GM23338 (cell line): ENCODE measurements around the gene TAGLN2. TPM values are rescaled to one million over a fixed set of nuclear protein-coding genes. Genes with fewer than 3 reads are reported as not detected.

Source experiments
- ATAC-seq: fragments of 200-7000 bp; cut with Tn5 transposase; 3 replicates; pipeline ENCODE4 v1.9.1; 2020
- DNase-seq: peaks from one replicate; pipeline ENCODE4 v3.0.0-alpha.2; 2015; ENCODE audit warnings: low spot score
- H2AFZ ChIP-seq: fragments of 200-600 bp; sonication (generic); 2 replicates; pipeline ENCODE4 v1.8.0; 2016; ENCODE audit warnings: antibody characterized with exemption, mild to moderate bottlenecking, moderate library complexity
- H3F3A ChIP-seq: fragments of 200-600 bp; sonication (generic); replicated peaks from 2 replicates; pipeline ENCODE4 v1.8.0; 2017; ENCODE audit warnings: antibody characterized with exemption, mixed run types, low read depth
- H3K27ac ChIP-seq: fragments of 200-600 bp; sonication (generic); 2 replicates; pipeline ENCODE4 v1.6.1; 2016; ENCODE audit warnings: low read depth
- H3K27me3 ChIP-seq: fragments of 200-600 bp; sonication (generic); 2 replicates; pipeline ENCODE4 v1.8.0; 2016; ENCODE audit warnings: mild to moderate bottlenecking, mixed run types, moderate library complexity; ENCODE audit not compliant: insufficient read depth
- H3K36me3 ChIP-seq: fragments of 200-600 bp; sonication (generic); 2 replicates; pipeline ENCODE4 v1.8.0; 2016; ENCODE audit warnings: mild to moderate bottlenecking; ENCODE audit not compliant: insufficient read depth
- H3K4me1 ChIP-seq: fragments of 200-600 bp; sonication (generic); 2 replicates; pipeline ENCODE4 v1.8.0; 2016; ENCODE audit warnings: mild to moderate bottlenecking, moderate library complexity; ENCODE audit not compliant: insufficient read depth
- H3K4me2 ChIP-seq: fragments of 200-600 bp; sonication (generic); 2 replicates; pipeline ENCODE4 v1.7.1; 2017; ENCODE audit warnings: mixed run types
- H3K4me3 ChIP-seq: fragments of 200-600 bp; sonication (generic); 2 replicates; pipeline ENCODE4 v1.6.1; 2016; ENCODE audit warnings: mixed run types
- H3K79me2 ChIP-seq: fragments of 200-600 bp; sonication (generic); replicated peaks from 2 replicates; pipeline ENCODE4 v1.8.0; 2017; ENCODE audit warnings: mild to moderate bottlenecking; ENCODE audit not compliant: insufficient read depth
- H3K9me2 ChIP-seq: fragments of 200-600 bp; sonication (generic); 2 replicates; pipeline ENCODE4 v1.8.0; 2017; ENCODE audit not compliant: insufficient read depth
- H4K20me1 ChIP-seq: fragments of 200-600 bp; sonication (generic); replicated peaks from 2 replicates; pipeline ENCODE4 v1.8.0; 2017; ENCODE audit warnings: mild to moderate bottlenecking; ENCODE audit not compliant: insufficient read depth
- H3K27ac Mint-ChIP-seq: 2 replicates; pipeline ENCODE4 v1.8.0; 2020; ENCODE audit warnings: inconsistent platforms, mild to moderate bottlenecking, moderate library complexity, mixed read lengths
- H3K27me3 Mint-ChIP-seq: 3 replicates; pipeline ENCODE4 v1.8.0; 2022; ENCODE audit warnings: low read depth, mild to moderate bottlenecking, moderate library complexity, mixed read lengths, inconsistent platforms; ENCODE audit not compliant: insufficient read depth, poor library complexity
- H3K36me3 Mint-ChIP-seq: 3 replicates; pipeline ENCODE4 v1.8.0; 2021; ENCODE audit warnings: low read depth, mild to moderate bottlenecking, inconsistent platforms, moderate library complexity, mixed read lengths
- H3K4me1 Mint-ChIP-seq: 3 replicates; pipeline ENCODE4 v1.8.0; 2020; ENCODE audit warnings: mild to moderate bottlenecking, inconsistent platforms, mixed read lengths
- H3K4me3 Mint-ChIP-seq: 3 replicates; pipeline ENCODE4 v1.8.0; 2021; ENCODE audit warnings: moderate library complexity, mild to moderate bottlenecking, inconsistent platforms, mixed read lengths
- H3K9me3 Mint-ChIP-seq: 3 replicates; pipeline ENCODE4 v1.8.0; 2020; ENCODE audit warnings: moderate library complexity, mild to moderate bottlenecking, inconsistent platforms, mixed read lengths
- CREB1 ChIP-seq: fragments of 250-450 bp; sonication (Bioruptor Pico); IDR thresholded peaks from 2 replicates; pipeline ENCODE4 v1.5.0; 2020; ENCODE audit warnings: low read depth, mild to moderate bottlenecking, moderate library complexity
- CTCF ChIP-seq, 2 experiments: fragments of 200-600 bp in 1 of 2; sonication (generic) in 1 of 2; conservative IDR thresholded peaks; 2 replicates each; pipeline versions ENCODE4 v1.5.1 to v1.6.1; 2016 to 2017; ENCODE audit warnings: antibody characterized with exemption in 2 of 2, low read depth in 2 of 2, mild to moderate bottlenecking in 2 of 2, moderate library complexity in 1 of 2
- ETS1 ChIP-seq: IDR thresholded peaks from 2 replicates; pipeline ENCODE4 v1.6.1; 2016; ENCODE audit warnings: antibody characterized with exemption
- EZH2 ChIP-seq: fragments of 200-600 bp; sonication (generic); IDR thresholded peaks from one replicate; pipeline ENCODE4 v1.8.0; 2017; ENCODE audit warnings: antibody characterized with exemption, mild to moderate bottlenecking, low read depth; ENCODE audit not compliant: unreplicated experiment
- EZH2phosphoT487 ChIP-seq: fragments of 200-600 bp; sonication (generic); IDR thresholded peaks from one replicate; pipeline ENCODE4 v1.8.1; 2018; ENCODE audit warnings: antibody characterized with exemption; ENCODE audit not compliant: unreplicated experiment
- JUNB ChIP-seq: IDR thresholded peaks from one replicate; pipeline ENCODE4 v1.6.1; 2016; ENCODE audit warnings: antibody characterized with exemption; ENCODE audit not compliant: unreplicated experiment
- NANOG ChIP-seq: IDR thresholded peaks from 2 replicates; pipeline ENCODE4 v1.6.1; 2016; ENCODE audit warnings: antibody characterized with exemption, borderline replicate concordance
- POLR2AphosphoS5 ChIP-seq: IDR thresholded peaks from 2 replicates; pipeline ENCODE4 v1.6.1; 2016; ENCODE audit warnings: antibody characterized with exemption, low read depth
- REST ChIP-seq: IDR thresholded peaks from one replicate; pipeline ENCODE4 v1.6.1; 2018; ENCODE audit warnings: antibody characterized with exemption; ENCODE audit not compliant: unreplicated experiment
- STAT1 ChIP-seq: IDR thresholded peaks from one replicate; pipeline ENCODE4 v1.6.1; 2016; ENCODE audit warnings: antibody characterized with exemption; ENCODE audit not compliant: unreplicated experiment
- ZNF114 ChIP-seq: fragments of 250-450 bp; sonication (Bioruptor Pico); IDR thresholded peaks from 2 replicates; pipeline ENCODE4 v1.5.0; 2020; ENCODE audit warnings: mild to moderate bottlenecking, moderate library complexity
- ZNF331 ChIP-seq: fragments of 250-450 bp; sonication (Bioruptor Pico); IDR thresholded peaks from 2 replicates; pipeline ENCODE4 v1.5.0; 2020; ENCODE audit warnings: low read depth, mild to moderate bottlenecking, moderate library complexity
- ZNF462 ChIP-seq: fragments of 250-450 bp; sonication (Bioruptor Pico); IDR thresholded peaks from 2 replicates; pipeline ENCODE4 v1.5.0; 2020; ENCODE audit warnings: mild to moderate bottlenecking, moderate library complexity
- polyA plus RNA-seq: library from polyadenylated mRNA; unstranded; fragments of >200 nt; fragmentation: Nextera tagmentation; extraction: Ambion mirVana; gene quantifications from 2 replicates; pipeline ENCODE4 v1.2.1, GENCODE V29; 2016
- total RNA-seq: library from RNA; depleted of rRNA; stranded (reverse); fragments of >200 nt; shearing (Covaris generic); gene quantifications from 2 replicates; pipeline ENCODE4 v1.2.3, GENCODE V29; 2014

TAGLN2 gene
- total and polyA plus RNA-seq, 2 experiments from 2014 or later, result 58.2 to 60.1 TPM

- Histone ChIP-seq H3K27ac (no peak overlapping the region), H3F3A (no peaks in the 10 kb centered on the region; the same call in 1 of the 2 replicates), H3K36me3 (0 out of 2 replicates have a peak, but pooled peaks cover 12% of the 10 kb centered on the region), H3K4me1 (peaks cover 19% of the 10 kb centered on the region), H2AFZ (no peak overlapping the region), H3K9me2 (no peaks in the 10 kb centered on the region), H3K79me2 (no peaks in the 10 kb centered on the region), H3K27me3 (no peaks in the 10 kb centered on the region), H4K20me1 (peaks cover 4% of the 10 kb centered on the region; the same call in 1 of the 2 replicates), H3K4me3 (no peak overlapping the region), H3K4me2 (no peak overlapping the region)
- no peak for DNase-seq
- no peak for ATAC-seq
- Mint-ChIP-seq H3K9me3 (no peaks in the 10 kb centered on the region; the same call in 2 of the 3 replicates), H3K4me1 (peaks cover 24% of the 10 kb centered on the region), H3K27me3 (peaks cover 15% of the 10 kb centered on the region), H3K27ac (no peak overlapping the region), H3K36me3 (peaks cover 41% of the 10 kb centered on the region), H3K4me3 (no peak overlapping the region)
- no peak for TF ChIP-seq ZNF114 (CRISPR knock-in tag)
- no peak for TF ChIP-seq CREB1 (CRISPR knock-in tag)
- TF ChIP-seq CTCF (conservative IDR thresholded peaks at IDR 0.05; ENCODE audit: low read depth in 2 of 2), result no peak
- TF ChIP-seq ETS1, result no peak
- no peak for TF ChIP-seq JUNB
- TF ChIP-seq ZNF331 (CRISPR knock-in tag), result no peak
- TF ChIP-seq POLR2AphosphoS5, result no peak
- no peak for TF ChIP-seq EZH2
- TF ChIP-seq STAT1, result no peak
- no peak for TF ChIP-seq ZNF462 (CRISPR knock-in tag)
- no peak for TF ChIP-seq NANOG
- no peak for TF ChIP-seq REST
- TF ChIP-seq EZH2phosphoT487, result no peak
Observed at GRCh38 chr1:159935305-159935704, 10.0 kb upstream of the TAGLN2 start.
